Duodenal mucosa (tissue), 2 donors: Measurements from ENCODE around the gene ZNF180.
A peak's percentile ranks its signal among the peaks of the same experiment; 100 is the strongest.
"Not testable (repeated sequence)": the region's sequence is repeated elsewhere in the genome, so short reads cannot be mapped to it uniquely, and the experiment has no call there.

ENCODE experiments used
- H3K27ac ChIP-seq: one replicate; pipeline ENCODE4 v1.7.0; 2013; ENCODE audit warnings: low read depth, low read length
- H3K27me3 ChIP-seq, 2 donors: one replicate each; pipeline ENCODE4 v1.7.0; 2013; ENCODE audit warnings: low read length in 2 of 2, control low read depth in 1 of 2; ENCODE audit not compliant: insufficient read depth in 2 of 2, control insufficient read depth in 1 of 2
- H3K36me3 ChIP-seq, 2 donors: one replicate each; pipeline ENCODE4 v1.7.0; 2013; ENCODE audit warnings: low read length in 2 of 2, control low read depth in 1 of 2; ENCODE audit not compliant: insufficient read depth in 2 of 2, control insufficient read depth in 1 of 2
- H3K4me1 ChIP-seq, 2 donors: one replicate each; pipeline ENCODE4 v1.7.0; 2013; ENCODE audit warnings: low read length in 2 of 2, control low read depth in 1 of 2; ENCODE audit not compliant: insufficient read depth in 2 of 2, control insufficient read depth in 1 of 2
- H3K4me3 ChIP-seq, 2 donors: one replicate each; pipeline ENCODE4 v1.7.0; 2013; ENCODE audit warnings: low read length in 2 of 2, low read depth in 1 of 2
- H3K9ac ChIP-seq, 2 donors: one replicate each; pipeline ENCODE4 v1.7.0; 2013; ENCODE audit warnings: low read length in 2 of 2, low read depth in 1 of 2
- H3K9me3 ChIP-seq, 2 donors: one replicate each; pipeline ENCODE4 v1.7.0; 2013; ENCODE audit warnings: low read length in 2 of 2, control low read depth in 1 of 2; ENCODE audit not compliant: control insufficient read depth in 1 of 2

The ZNF180 gene

GRCh38 chr19:44499559-44499958 lies 763 bp downstream of the ZNF180 start:
- no peak overlapping the region for H3K27ac ChIP-seq
- H3K9me3 ChIP-seq: peaks cover 37 to 41% of the 10 kb centered on the region in 2 donors
- H3K4me1 ChIP-seq: peaks cover 10 to 12% of the 10 kb centered on the region in 2 donors
- peak overlapping the region; percentile 75 to 83 for H3K9ac ChIP-seq
- no peaks in the 10 kb centered on the region for H3K27me3 ChIP-seq
- peak overlapping the region; percentile 82 to 85 for H3K4me3 ChIP-seq
- peaks cover 26 to 32% of the 10 kb centered on the region in 2 donors for H3K36me3 ChIP-seq

- H3K36me3 ChIP-seq: peaks cover 32 to 38% of the 10 kb centered on the region in 2 donors
- peaks cover 10 to 12% of the 10 kb centered on the region in 2 donors for H3K4me1 ChIP-seq
- H3K27ac ChIP-seq: no peak overlapping the region
- H3K9me3 ChIP-seq: peaks cover 41 to 46% of the 10 kb centered on the region in 2 donors
- peak overlapping the region; percentile 82 to 85 for H3K4me3 ChIP-seq
- H3K27me3 ChIP-seq: no peaks in the 10 kb centered on the region
- H3K9ac ChIP-seq: no peak overlapping the region
Measured at GRCh38 chr19:44498988-44499387, 1.3 kb downstream of the ZNF180 start.

- Histone ChIP-seq H3K9me3 (peaks cover 63 to 69% of the 10 kb centered on the region in 2 donors), H3K36me3 (peaks cover 54 to 61% of the 10 kb centered on the region in 2 donors), H3K27ac (no peak overlapping the region), H3K4me1 (peaks cover 10 to 12% of the 10 kb centered on the region in 2 donors), H3K4me3 (no peak overlapping the region), H3K9ac (no peak overlapping the region), H3K27me3 (no peaks in the 10 kb centered on the region)
Measured at GRCh38 chr19:44496711-44497110, 3.6 kb downstream of the ZNF180 start.

GRCh38 chr19:44476559-44477408 lies 23.5 kb downstream of the ZNF180 start:
- Histone ChIP-seq H3K27me3 (no peaks in the 10 kb centered on the region), H3K9ac (no peak overlapping the region), H3K27ac (no peak overlapping the region), H3K4me3 (peak overlapping the region; percentile 16 to 45), H3K9me3 (peaks cover 94 to 100% of the 10 kb centered on the region in 2 donors), H3K4me1 (no peaks in the 10 kb centered on the region), H3K36me3 (peaks cover 51 to 61% of the 10 kb centered on the region in 2 donors)

GRCh38 chr19:44468730-44469129 lies 31.6 kb downstream of the ZNF180 start:
- H3K4me3 ChIP-seq, H3K36me3 ChIP-seq, H3K27me3 ChIP-seq, H3K9ac ChIP-seq, H3K4me1 ChIP-seq, H3K27ac ChIP-seq: not testable (repeated sequence)
- peaks cover 70 to 80% of the 10 kb centered on the region in 2 donors for H3K9me3 ChIP-seq

- H3K9ac ChIP-seq, H3K36me3 ChIP-seq, H3K4me3 ChIP-seq, H3K4me1 ChIP-seq, H3K27ac ChIP-seq, H3K27me3 ChIP-seq: not testable (repeated sequence)
- H3K9me3 ChIP-seq: peaks cover 35 to 41% of the 10 kb centered on the region in 2 donors
Measured at GRCh38 chr19:44462600-44463286, 37.6 kb downstream of the ZNF180 start.

GRCh38 chr19:44456016-44456415 lies 44.3 kb downstream of the ZNF180 start:
- H3K27me3 ChIP-seq, H3K9ac ChIP-seq, H3K4me1 ChIP-seq, H3K36me3 ChIP-seq, H3K27ac ChIP-seq, H3K4me3 ChIP-seq: not testable (repeated sequence)
- peaks cover 21 to 33% of the 10 kb centered on the region in 2 donors for H3K9me3 ChIP-seq

GRCh38 chr19:44455100-44455499 lies 45.2 kb downstream of the ZNF180 start:
- no peak overlapping the region for H3K9ac ChIP-seq
- peaks cover 21 to 31% of the 10 kb centered on the region in 2 donors for H3K9me3 ChIP-seq
- no peak overlapping the region for H3K27ac ChIP-seq
- no peak overlapping the region for H3K4me3 ChIP-seq
- no peaks in the 10 kb centered on the region for H3K4me1 ChIP-seq
- no peaks in the 10 kb centered on the region for H3K27me3 ChIP-seq
- no peaks in the 10 kb centered on the region for H3K36me3 ChIP-seq

- no peak overlapping the region for H3K4me3 ChIP-seq
- H3K27me3 ChIP-seq: no peaks in the 10 kb centered on the region
- no peak overlapping the region for H3K27ac ChIP-seq
- no peaks in the 10 kb centered on the region for H3K36me3 ChIP-seq
- H3K9ac ChIP-seq: no peak overlapping the region
- H3K9me3 ChIP-seq: peaks cover 31 to 41% of the 10 kb centered on the region in 2 donors
- H3K4me1 ChIP-seq: no peaks in the 10 kb centered on the region
Measured at GRCh38 chr19:44452367-44452766, 48.0 kb downstream of the ZNF180 start.

GRCh38 chr19:44451687-44452086 lies 48.6 kb downstream of the ZNF180 start:
- H3K4me1 ChIP-seq: no peaks in the 10 kb centered on the region
- no peak overlapping the region for H3K9ac ChIP-seq
- no peak overlapping the region for H3K4me3 ChIP-seq
- no peak overlapping the region for H3K27ac ChIP-seq
- no peaks in the 10 kb centered on the region for H3K36me3 ChIP-seq
- H3K27me3 ChIP-seq: no peaks in the 10 kb centered on the region
- H3K9me3 ChIP-seq: peaks cover 27 to 36% of the 10 kb centered on the region in 2 donors
